ENCODE data around the gene AIG1.

Gene AIG1

DNA sequence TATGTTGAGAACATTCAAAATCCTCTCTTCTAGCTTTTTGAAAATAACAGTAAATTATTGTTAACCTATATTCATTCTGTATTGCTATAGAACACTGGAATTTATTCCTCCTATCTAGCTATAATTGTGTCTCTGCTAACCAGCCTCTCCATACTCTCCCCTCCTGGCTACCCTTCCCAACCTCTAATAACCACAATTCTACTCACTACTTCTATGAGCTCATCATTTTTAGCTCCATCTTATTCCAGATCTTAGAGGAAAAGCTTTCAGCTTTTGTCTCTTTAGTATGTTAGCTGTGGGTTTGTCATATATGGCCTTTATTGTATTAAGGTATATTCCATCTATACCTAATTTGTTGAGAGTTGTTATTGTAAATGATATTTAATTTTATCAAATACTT is 108.8 kb downstream of the AIG1 start:
- DNase-seq, result no peak

DNA sequence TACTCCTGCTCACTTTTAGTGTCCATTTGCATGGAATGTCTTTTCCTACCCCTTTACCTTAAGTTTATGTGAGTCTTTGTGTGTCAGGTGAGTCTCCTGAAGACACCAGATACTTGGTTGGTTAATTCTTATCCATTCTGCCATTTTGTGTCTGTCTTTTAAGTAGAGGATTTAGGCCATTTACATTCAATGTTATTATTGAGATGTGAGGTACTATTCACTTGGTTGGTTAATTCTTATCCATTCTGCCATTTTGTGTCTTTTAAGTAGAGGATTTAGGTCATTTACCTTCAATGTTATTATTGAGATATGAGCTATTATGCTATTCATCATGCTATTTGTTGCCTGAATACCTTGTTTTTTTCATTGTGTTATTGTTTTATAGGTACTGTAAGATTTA is 113.8 kb downstream of the AIG1 start:
- DNase-seq, result no peak

DNA sequence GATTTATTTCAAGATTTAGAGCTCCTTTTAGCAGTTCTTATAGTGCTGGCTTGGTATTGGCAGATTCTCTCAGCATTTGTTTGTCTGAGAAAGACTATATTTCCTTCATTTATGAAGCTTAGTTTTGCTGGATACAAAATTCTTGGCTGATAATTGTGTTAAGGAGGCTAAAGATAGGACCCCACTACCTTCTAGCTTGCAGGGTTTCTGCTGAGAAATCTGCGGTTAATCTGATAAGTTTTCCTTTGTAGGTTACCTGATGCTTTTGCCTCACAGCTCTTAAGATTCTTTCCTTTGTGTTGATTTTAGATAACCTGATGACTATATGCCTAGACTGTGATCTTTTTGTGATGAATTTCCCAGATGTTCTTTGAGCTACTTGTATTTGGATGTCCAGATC is 114.3 kb downstream of the AIG1 start:
- DNase-seq, result no peak

DNA sequence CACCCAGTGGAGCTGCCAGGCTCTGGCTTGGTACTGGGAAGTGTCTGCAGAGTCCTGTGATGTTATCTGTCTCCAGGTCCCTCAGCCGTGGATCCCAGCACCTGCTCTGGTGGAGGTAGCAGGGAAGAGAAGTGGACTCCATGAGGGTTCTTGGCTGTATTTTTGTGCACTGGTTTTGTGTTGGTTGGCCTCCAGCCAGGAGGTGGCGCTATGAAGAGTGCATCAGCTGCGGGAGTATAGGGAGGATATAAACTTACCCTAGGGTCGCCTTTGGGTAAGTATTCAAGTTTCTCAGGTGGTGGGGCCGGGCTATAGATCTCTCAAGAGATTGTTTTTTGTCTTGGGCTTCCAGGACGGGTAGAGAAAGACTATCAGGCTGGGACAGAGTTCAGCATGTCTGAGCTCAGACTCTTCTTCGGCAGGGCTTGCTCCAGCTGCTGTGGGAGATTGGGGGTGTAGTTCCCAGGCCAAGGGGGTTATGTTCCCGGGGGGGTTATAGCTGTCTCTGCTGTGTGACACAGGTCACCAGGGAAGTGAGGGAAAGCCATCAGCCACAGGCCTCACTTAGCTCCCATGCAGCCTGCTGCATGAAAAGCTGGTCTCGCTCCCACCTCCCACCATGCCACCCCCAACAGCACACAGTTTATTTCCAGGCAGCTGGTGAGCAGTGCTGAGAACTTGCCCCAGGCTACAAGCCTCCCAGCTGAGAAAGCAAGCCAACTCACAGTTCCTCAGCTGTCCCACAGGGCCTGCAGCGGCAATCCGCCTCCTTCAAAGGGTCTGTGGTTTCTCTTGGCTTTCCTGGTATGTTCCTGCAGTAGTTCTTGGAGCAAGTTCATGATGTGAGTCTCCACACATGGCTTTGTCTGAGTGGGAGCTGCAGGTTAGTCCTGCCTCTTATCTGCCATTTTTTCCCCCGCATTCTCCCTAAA is 115.7 kb downstream of the AIG1 start:
- no peak for DNase-seq

DNA sequence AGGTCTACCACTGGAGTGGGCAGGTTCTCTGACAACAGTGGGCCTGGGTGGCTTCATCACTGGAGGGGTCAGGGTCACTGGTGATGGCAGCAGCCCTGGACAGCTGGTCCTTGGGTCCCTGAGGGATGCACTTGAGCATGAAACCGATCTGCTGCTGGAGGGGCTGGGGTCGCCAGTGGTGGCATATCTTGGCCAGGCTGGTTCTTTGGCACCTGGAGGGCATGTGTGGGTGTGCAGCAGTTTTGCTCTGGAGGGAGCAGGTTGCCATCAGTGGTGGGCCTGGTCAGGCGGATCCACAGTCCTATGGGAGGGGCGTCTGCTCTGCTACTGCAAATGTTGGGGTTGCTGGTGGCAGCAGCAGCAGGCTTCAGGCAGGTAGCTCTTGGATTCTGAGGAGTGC is 117.0 kb downstream of the AIG1 start:
- DNase-seq, result no peak

DNA sequence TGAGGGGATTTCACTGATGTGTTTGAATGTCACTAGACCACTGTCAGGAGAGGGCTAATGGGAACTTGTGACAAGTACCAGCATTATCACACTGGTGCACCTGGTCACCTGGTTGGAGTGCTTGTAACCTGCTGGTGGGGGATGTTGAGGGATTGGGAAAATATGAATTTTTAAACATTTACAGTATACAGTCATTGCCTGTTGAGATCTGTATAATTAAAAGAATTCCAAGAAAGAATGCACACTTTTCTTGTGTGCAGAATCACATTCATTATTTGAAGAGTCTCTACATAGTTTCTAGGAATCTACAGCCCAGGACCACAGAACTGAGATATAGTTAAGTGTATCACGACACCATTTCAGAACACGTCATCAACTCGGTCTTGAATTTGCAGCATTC is 118.4 kb downstream of the AIG1 start:
- no peak for DNase-seq

DNA sequence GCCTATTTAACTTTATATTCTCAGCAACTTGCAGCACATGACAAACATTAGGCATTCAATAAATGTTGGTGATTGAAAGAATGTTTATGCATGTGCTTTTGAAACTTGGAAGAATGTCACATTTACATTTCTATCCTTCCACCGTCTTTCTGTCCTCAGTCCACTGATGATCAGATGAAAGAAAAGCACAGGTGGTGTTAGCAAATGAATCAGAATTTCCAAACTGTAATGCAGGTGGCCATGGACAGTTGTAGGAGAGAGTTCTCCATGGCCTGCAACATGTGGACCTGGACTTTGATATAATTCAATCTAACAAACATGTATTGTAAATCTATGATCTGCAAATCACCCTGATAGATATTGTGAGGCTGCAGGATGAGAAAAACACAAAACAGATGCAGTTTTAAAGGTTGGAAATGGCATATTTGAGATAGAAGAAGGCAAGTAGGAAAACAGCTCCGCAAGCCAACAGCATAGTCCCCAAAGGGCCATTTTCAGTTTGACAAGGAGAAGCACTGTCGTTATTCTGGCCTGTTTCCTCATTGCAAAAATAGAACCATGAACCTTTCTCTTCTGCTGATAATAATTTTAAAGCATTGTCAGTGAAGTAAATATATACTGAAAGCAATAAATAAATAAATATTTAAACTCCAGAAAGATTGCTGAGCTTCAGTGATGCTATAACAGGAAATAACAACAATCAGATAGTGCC is 119.4 kb downstream of the AIG1 start:
- no peak for DNase-seq

DNA sequence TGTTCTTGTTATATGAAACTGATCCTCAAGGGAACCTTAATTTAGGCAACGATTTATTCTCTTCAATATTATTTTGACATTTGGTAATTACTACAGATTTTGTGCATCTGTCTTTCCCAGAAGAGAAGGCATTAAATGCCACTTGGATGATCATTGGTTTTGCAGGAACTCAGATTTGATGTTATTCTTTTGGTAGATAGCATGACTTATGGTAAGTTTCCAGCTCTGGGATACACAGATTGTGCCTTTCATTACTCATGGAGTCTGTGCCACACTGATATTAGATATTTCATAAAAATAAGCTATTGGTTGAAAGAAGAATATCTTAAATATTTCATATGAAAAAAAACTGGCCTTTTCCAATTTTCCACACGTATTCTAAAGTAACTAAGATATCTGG is 120.1 kb downstream of the AIG1 start:
- DNase-seq, result no peak

DNA sequence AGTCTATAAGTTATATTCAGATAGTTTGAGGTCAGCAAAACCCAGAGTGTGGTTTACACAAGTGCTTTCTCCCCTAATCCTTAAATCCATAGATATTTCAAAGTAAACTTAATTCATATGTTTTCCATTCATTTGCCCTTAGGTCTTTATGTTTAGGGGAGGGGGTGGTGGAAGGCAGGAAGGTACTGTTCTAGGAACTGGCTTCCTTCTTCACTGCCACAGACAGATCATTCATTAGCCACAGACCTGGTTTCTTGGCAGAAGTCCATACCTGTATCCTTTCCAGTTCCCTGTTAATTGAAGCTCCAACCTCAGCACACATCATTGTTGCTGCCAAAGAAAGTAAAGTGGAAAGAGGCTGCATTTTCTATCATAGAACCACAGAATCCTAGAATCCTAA is 123.0 kb downstream of the AIG1 start:
- no peak for DNase-seq

DNA sequence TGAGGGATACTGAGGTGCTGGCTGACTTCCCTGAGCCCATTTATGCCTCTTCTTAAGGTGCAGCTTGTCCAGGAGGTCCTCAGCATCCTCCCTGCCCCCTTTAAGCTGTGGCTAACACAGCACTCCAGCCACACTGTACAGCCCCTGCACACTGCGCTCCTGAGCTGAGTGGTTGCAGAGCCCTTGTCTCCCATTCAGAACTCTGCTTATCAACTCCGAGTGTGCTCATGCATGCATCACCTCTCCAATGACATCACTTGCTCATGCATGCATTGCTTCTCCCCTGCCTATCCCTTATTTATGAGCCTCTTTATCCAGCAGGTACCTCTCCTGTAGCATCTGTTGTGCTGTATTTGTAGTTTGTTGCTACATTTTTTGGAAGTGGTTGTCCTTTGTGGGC is 124.6 kb downstream of the AIG1 start:
- no peak for DNase-seq

DNA sequence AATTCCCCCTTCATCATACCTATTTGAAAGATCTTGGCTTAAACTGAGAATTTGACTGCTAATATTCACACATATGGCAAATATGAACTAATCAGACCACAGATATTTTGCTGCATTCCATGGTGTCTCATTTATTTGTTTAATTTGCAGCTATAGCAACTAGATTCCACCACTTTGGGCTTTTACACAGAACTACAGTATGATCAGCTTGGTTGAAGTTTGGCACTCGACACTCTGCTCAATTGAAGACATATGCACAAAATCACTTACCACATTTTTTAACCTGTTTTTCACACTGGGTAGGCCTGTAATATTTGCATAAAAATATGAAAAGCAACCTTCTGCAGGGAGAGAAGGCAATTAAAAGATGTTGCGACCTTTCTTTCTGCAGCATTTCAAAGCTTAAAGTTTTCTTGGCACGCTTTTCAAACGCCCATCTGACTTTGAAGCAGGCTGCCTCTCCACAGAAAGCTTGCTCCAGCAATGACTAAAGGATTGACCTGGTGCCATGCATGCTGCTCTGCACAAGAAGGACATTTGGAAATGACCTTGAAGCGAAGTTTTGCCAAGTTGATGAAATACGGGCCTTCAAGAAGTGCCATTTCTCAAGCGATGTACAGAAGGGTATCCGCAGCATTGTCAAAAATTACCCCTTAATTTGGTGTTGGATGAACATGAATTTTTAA is 126.7 kb downstream of the AIG1 start:
- no peak for DNase-seq

DNA sequence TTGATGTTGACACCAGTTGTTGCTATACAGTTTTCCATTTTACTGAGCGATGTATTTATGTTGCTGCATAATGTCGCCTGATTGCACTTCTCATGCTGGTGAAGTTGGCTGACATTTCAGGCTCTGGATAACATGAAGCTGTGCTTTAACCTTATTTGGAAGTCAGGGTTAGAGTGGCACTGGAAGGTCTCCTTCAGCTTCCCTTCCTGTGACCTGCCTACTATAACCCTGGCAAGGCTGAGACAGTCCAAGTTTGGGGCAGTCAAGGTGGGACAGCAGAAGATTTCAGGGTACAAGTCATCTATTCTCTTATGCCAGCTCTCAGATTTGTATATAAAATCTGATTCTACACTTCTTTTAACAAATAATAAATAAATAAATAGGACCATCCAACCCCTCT is 127.6 kb downstream of the AIG1 start:
- no peak for DNase-seq

DNA sequence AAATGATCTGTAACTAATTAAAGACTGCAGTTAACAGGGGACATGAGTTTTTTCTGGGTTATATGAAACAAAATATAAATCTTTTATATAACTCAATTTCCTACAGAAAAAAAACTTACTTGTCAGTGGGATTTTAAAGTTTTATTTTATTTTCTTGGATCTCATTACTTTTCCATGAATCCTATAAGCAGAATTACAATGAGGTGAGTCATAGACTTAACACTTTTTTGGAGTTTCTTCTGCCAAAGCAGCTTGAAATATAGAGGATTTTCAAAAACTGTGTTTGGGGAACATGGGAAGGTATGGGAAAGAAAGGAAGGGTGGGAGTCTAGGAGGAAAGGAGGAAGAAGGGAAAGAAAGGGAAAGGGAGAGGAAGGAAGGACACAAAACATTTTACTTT is 130.7 kb downstream of the AIG1 start:
- DNase-seq, result no peak

DNA sequence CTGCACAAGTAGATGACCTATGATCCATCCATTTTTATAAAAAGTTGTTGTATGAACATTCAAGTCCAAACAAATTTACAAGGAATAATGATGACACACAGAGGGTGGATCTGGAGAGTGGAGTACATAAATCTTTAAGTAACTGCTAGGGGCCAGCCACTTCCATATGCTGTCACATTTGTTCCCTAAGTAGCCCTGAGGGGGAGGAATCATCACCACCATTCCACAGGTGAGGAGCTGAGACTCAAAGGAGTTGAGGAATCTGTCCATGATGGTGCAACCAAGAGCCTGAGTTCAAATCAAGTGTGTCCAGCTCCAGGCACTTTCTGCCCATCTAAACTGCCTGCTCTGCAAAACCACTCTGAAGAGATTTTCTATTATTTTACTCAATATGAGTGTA is 132.1 kb downstream of the AIG1 start:
- no peak for DNase-seq

DNA sequence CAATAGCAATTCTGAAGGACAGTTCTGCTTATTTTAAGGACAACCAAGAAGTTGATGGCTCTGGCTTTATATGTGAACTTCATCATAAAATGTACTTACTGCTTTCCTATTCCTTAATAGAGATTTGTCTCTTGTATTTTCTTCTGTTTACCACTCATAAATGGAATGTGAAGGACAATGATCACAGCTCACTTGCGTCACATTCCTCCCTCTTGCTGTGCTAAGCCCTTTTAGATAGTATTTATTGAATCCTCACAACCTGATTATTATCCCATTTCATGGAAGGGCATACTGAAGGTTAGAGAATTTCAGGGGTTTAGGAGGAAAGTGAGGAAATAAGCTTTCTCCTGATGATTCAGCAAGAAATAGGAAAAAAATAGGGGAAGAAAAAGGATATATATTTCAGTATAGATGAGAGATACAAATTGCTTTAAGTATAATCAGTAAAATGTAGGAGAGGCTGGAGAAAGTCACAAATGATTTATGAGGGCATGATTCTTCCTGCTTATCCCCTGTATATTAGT is 132.9 kb downstream of the AIG1 start:
- no peak for DNase-seq

DNA sequence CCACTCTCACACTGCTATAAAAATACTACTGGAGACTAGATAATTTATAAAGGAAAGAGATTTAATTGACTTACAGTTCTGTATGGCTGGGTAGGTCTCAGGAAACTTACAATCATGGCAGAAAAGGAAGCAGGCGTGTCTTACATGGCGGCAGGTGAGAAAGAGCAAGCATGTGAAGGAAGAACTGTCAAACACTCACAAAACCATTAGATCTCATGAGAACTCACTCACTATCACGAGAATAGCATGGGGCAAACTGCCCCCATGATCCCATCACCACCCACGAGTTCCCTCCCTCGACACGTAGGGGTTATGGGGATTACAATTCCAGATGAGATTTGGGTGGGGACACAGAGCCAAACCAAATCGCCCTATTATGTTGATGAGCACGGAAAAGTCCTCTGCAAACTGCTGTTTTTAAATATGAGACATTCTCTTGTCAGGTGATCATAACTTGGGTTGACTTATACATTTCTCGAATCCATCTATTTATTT is 133.5 kb downstream of the AIG1 start:
- DNase-seq, result no peak

DNA sequence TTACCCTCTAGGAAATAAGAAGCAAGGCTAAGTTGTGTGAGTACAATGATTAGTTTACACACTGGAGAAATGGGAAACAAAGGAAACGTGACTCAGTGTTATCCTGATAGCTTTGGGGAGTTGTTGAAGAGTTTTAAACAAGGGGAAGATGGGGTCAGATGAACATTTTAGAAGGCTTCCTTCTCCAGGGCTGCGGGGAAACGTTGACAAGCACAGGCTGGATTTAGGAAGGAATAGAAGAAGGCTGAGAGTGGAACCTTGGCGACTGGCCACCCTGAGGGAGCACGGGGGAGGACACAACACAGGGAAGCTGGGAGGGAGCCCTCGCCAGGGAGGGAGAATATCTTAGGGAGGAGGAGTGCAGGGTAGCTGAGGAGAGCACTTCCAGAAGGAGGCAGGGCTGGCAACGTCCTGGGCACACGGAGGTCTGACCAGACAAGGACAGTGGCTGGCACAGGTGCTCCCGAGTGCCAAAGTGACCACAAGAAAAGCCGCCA is 134.7 kb downstream of the AIG1 start:
- DNase-seq, result no peak

DNA sequence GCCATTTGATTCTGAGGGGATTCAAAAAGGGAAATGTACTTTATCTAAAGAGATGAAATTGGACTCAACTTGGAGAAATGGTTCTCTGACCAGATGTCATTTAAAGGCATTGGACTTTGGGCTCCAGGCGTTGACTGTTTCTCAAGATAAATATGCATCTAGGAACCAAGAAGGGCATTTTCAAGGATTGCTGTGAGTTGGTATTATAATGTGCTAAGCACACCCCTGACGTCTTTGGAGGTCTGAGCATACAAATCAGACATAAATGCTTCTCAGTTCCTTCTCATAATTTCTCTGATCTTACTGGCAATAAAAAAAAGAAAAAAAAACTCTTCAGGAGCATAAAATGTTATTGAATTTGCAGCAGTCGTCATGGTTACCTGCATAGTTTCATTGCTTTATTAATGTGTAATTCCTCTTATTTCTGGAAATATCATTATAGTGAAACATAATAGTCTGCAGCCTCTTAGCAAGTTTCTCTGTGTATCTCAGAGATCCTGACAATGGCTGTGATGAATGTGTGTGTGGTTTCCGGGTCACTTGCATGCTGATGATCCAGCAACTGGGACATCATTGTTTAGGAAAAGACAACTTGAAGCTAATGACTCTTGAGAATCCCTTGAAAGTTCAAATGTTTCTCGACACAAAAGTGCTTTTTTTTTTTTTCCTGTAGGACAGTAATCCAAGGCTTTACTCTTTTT is 136.0 kb downstream of the AIG1 start:
- DNase-seq, result no peak

DNA sequence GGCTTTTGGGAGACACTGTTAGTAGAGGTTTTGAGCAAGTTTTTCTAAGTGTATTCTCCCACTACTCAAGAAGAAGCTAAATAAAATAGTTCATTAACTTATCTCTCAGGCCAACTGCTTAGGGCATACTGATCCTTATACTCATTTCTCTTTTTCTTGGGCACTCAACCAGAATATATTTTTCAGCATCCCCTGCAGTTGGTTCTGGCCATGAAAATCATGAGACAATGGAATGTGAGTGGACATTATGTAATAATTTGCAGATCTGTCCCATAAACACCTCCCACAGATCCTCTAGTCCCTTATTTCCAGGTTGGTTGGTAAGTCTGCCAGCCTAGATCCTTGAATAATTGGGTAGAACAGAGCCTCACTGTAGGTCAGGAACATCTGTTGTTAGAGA is 136.7 kb downstream of the AIG1 start:
- no peak for DNase-seq

DNA sequence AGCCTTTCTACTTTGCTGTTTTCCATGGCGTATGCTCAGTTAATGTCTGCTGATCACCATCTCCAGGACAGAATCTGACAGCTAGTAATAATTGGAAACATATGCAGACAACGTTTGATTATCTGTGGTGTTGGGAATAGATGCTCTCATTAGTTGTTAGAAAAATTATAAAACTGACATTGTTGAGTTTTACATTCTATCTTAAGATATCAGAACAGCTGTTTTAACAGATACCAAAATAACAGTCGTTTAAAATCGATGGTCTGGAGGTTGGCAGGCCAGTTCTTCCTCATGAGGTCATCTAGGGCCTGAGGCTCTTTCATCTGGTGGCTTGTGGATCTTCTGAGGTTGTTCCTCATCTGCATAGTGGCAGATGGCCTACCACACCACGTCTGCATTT is 137.6 kb downstream of the AIG1 start:
- no peak for DNase-seq

DNA sequence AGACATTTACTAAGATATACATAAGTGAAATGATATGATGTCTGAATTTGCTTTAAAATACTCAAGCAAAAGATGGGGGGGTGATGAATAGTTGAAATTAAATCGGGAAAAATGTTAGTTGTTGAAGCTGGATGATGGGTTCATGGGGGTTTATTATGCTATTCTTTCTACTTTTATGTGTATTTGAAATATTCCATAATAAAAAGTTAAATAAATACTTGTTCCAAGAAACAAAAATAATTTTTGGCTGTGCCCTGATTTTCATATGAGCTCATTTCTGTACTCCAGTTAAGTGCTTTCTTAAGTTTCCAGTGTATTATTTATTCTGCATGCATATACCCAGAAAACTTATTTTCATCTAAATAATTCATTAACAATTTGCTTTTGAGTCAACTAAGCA is 138.6 kb downstream of the AIG1 start:
- no peak for DNase-seq

DNA sequence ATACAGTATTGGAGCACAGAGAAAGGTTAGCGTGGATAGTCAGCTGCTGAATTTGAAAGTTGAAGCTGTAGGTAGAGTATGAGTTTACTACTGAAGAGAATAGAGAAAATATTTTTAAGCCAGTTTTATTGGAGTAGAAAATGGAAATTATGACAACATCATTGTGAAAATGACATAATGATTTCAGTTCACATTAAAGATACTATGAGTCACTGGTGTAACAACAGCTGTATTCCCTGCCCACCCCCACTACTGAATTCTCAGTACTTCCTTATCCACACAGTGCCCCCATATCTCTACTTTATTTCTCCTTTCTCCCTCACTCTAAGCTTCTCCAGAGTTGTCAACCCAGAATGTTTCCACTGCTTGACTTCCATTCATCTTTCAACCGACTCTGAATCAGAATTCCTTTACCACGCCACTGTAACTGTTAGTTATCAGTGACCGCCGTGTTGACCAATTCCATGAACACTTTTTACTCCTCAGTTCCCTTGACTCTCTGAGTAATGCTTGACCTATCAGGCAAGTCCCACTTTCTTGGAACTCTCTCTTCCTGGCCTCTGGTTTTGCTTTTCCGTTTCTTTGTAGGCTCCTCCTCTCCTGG is 139.6 kb downstream of the AIG1 start:
- no peak for DNase-seq
